GM19452 (cell line): ENCODE data around the gene LEMD1.

ENCODE experiments used
- ATAC-seq: cut with Tn5 transposase; IDR thresholded peaks from one replicate; pipeline ENCODE4 v1.9.1; 2021; ENCODE audit not compliant: unreplicated experiment

LEMD1 gene

GRCh38 chr1:205357567-205357966 is 64.3 kb downstream of the LEMD1 start:
- ATAC-seq = no peak

GRCh38 chr1:205356440-205357139 is 65.3 kb downstream of the LEMD1 start, which contains the start of gene KLHDC8A:
Gene KLHDC8A (minus strand): TSS chr1:205356922. CDS start chr1:205343604, 13,318 bp downstream.
- ATAC-seq = no peak

GRCh38 chr1:205355075-205355453 is 66.8 kb downstream of the LEMD1 start:
- ATAC-seq = no peak

GRCh38 chr1:205354259-205355074 is 67.4 kb downstream of the LEMD1 start:
- ATAC-seq = no peak

GRCh38 chr1:205353612-205354011 is 68.2 kb downstream of the LEMD1 start:
- no peak for ATAC-seq

GRCh38 chr1:205353191-205353590 is 68.7 kb downstream of the LEMD1 start:
- ATAC-seq = no peak

GRCh38 chr1:205351984-205352713 is 69.7 kb downstream of the LEMD1 start:
- no peak for ATAC-seq

GRCh38 chr1:205350691-205351141 is 71.1 kb downstream of the LEMD1 start:
- no peak for ATAC-seq

GRCh38 chr1:205350124-205350523 is 71.7 kb downstream of the LEMD1 start:
- ATAC-seq = no peak

GRCh38 chr1:205348554-205349487 is 73.0 kb downstream of the LEMD1 start:
- no peak for ATAC-seq

- no peak for ATAC-seq
These were observed 74.8 kb downstream of the LEMD1 start for GRCh38 chr1:205346956-205347574.

GRCh38 chr1:205345761-205346160 is 76.1 kb downstream of the LEMD1 start:
- ATAC-seq = no peak

- no peak for ATAC-seq
These were observed 77.6 kb downstream of the LEMD1 start for GRCh38 chr1:205344066-205344928.

- no peak for ATAC-seq
These were observed 78.3 kb downstream of the LEMD1 start for GRCh38 chr1:205343431-205344065.

GRCh38 chr1:205342986-205343385 is 78.9 kb downstream of the LEMD1 start:
- ATAC-seq = no peak

GRCh38 chr1:205340676-205341075 is 81.2 kb downstream of the LEMD1 start:
- no peak for ATAC-seq

- peak; percentile 84 for ATAC-seq
These were observed 82.1 kb downstream of the LEMD1 start for GRCh38 chr1:205339717-205340116.

- ATAC-seq = no peak
These were observed 82.6 kb downstream of the LEMD1 start for GRCh38 chr1:205339197-205339702.
